Activated naive CD8-positive, alpha-beta T cell treated with anti-CD3 and anti-CD28 coated beads for 36 hours (primary cell): ENCODE data around the gene MPV17. TPM values are rescaled to one million over a fixed set of nuclear protein-coding genes. Genes with fewer than 3 reads are reported as not detected.
"Not testable (repeated sequence)": the region's sequence is repeated elsewhere in the genome, so short reads cannot be mapped to it uniquely, and the experiment has no call there.

ENCODE experiments used
- DNase-seq: peaks from one replicate; pipeline ENCODE4 v3.0.0; 2021
- H3K27ac Mint-ChIP-seq: one replicate; pipeline ENCODE4 v1.8.0; 2022; ENCODE audit warnings: mild to moderate bottlenecking, moderate library complexity, mixed read lengths
- H3K27me3 Mint-ChIP-seq: one replicate; pipeline ENCODE4 v1.8.0; 2022; ENCODE audit warnings: mild to moderate bottlenecking, mixed read lengths
- H3K36me3 Mint-ChIP-seq: one replicate; pipeline ENCODE4 v1.8.0; 2021; ENCODE audit warnings: mild to moderate bottlenecking, mixed read lengths
- H3K4me1 Mint-ChIP-seq: one replicate; pipeline ENCODE4 v1.8.0; 2021; ENCODE audit warnings: mixed read lengths
- H3K4me3 Mint-ChIP-seq: one replicate; pipeline ENCODE4 v1.8.0; 2022; ENCODE audit warnings: mild to moderate bottlenecking, moderate library complexity, mixed read lengths
- H3K9me3 Mint-ChIP-seq: one replicate; pipeline ENCODE4 v1.8.0; 2022; ENCODE audit warnings: mixed read lengths
- total RNA-seq, 2 experiments: library from RNA; stranded (reverse); gene quantifications; one replicate each; pipeline ENCODE4 v1.2.3, GENCODE V29; 2021

The MPV17 gene
- total RNA-seq, 2 experiments from 2014 or later, result 84.4 to 87.8 TPM

DNA sequence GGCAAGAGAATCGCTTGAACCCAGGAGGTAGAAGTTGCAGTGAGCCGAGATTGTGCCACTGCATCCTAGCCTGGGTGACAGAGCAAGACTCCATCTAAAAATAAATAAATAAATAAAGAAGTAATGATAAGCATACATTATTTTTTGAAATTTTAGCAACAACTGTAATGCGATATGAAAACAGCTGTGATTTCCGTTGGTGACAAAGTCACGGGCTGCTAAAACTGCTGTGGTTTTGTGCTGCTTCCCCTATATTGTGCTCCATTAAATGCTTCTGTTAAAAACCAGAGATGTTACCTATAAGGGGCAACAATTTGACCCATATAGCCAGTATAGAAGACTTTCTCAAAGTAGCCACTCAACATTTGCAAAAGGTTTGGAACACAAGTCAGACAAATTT lies 32.3 kb downstream of the MPV17 start:
- Mint-ChIP-seq H3K4me3 (no peak overlapping the region), H3K36me3 (no peaks in the 10 kb centered on the region), H3K4me1 (no peaks in the 10 kb centered on the region), H3K27ac (no peak overlapping the region), H3K27me3 (peaks cover 13% of the 10 kb centered on the region), H3K9me3 (no peaks in the 10 kb centered on the region)
- DNase-seq, result no peak

DNA sequence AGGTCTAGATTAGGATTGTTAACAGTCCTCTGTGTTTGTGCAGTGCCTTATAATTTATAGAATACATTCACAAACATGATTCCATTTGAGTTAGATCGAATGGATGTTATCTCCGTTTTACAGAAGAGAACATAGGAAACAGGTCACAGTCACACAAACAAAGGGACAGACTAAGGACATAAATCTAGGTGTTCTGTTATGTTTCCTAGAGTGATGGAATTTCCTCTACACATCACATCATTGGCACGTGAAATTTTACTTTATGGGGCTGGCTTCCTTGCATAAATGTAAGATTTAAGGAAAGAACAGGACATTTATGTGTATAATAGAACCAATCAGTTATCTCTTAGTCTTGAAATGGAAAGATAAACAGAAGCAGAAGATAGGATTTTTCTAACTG lies 34.3 kb downstream of the MPV17 start:
- no peak overlapping the region for H3K4me3 Mint-ChIP-seq
- no peaks in the 10 kb centered on the region for H3K4me1 Mint-ChIP-seq
- H3K27ac Mint-ChIP-seq, result no peak overlapping the region
- no peaks in the 10 kb centered on the region for H3K36me3 Mint-ChIP-seq
- no peaks in the 10 kb centered on the region for H3K9me3 Mint-ChIP-seq
- no peak for DNase-seq
- H3K27me3 Mint-ChIP-seq, result peaks cover 13% of the 10 kb centered on the region

DNA sequence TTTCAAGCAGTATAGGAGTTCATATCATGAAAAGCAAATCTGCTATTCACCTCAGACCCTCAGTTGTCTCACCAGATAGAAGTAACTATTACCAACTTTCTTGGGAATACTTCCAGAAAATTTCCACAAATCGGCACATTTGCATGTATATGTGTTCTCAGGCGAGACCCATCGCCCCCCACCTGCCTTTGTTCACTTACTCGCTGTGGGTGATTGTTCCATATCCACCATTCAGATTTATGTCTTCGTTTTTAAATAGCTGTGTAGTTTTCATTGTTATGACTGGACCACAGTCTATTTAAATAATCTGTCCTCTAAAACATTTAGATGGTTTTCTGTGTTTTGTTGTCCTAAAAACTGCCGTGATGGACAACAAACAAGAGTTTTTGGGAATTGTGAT lies 37.4 kb downstream of the MPV17 start:
- no peak for DNase-seq
- no peak overlapping the region for H3K27ac Mint-ChIP-seq
- H3K36me3 Mint-ChIP-seq, result no peaks in the 10 kb centered on the region
- H3K9me3 Mint-ChIP-seq, result no peaks in the 10 kb centered on the region
- peaks cover 9% of the 10 kb centered on the region for H3K27me3 Mint-ChIP-seq
- H3K4me1 Mint-ChIP-seq, result no peaks in the 10 kb centered on the region
- no peak overlapping the region for H3K4me3 Mint-ChIP-seq

DNA sequence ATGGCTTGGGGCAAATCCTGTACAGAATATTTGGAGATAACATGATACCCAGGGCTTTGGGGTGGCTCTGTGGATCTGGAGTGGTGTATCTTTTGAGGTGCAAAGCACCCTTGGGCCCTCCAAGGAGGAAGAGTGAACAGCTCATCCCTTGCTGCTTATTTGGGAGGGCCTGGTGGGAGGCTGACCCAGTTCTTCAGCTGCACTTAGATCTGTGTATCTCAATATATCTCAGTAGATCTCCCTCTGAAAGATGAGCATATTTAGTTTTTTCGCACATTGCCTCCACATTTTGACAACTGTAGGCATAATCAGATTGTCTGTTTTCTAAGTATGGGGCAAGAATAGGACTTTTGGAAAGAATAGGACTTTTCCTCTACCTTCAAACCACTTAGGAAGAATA lies 37.9 kb downstream of the MPV17 start:
- Mint-ChIP-seq H3K27me3 (peaks cover 9% of the 10 kb centered on the region), H3K4me1 (peaks cover under 1% of the 10 kb centered on the region), H3K27ac (no peak overlapping the region), H3K9me3 (no peaks in the 10 kb centered on the region), H3K4me3 (no peak overlapping the region), H3K36me3 (no peaks in the 10 kb centered on the region)
- no peak for DNase-seq

DNA sequence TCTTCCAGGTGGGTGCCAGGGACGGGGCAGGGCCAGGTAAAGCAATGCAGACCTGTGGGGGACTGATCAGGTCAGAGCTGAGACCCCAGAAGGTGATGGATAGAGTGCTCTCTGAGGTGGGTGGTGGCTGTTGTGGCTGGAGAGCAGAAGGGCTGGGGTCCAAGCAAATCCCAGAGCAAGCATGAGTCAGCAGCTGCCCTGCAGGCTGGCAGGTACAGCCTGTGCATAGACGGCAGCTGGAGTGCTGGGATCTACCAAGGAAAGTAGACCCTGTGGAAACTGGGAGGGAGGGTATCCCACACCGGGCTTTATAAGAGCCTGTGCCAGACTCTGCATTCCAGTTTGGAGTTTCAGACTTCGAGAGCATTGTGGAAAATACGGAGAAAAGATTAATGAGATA lies 40.0 kb downstream of the MPV17 start:
- Mint-ChIP-seq H3K4me3 (no peak overlapping the region), H3K36me3 (no peaks in the 10 kb centered on the region), H3K9me3 (no peaks in the 10 kb centered on the region), H3K4me1 (peaks cover 3% of the 10 kb centered on the region), H3K27ac (no peak overlapping the region), H3K27me3 (peaks cover 8% of the 10 kb centered on the region)
- no peak for DNase-seq

DNA sequence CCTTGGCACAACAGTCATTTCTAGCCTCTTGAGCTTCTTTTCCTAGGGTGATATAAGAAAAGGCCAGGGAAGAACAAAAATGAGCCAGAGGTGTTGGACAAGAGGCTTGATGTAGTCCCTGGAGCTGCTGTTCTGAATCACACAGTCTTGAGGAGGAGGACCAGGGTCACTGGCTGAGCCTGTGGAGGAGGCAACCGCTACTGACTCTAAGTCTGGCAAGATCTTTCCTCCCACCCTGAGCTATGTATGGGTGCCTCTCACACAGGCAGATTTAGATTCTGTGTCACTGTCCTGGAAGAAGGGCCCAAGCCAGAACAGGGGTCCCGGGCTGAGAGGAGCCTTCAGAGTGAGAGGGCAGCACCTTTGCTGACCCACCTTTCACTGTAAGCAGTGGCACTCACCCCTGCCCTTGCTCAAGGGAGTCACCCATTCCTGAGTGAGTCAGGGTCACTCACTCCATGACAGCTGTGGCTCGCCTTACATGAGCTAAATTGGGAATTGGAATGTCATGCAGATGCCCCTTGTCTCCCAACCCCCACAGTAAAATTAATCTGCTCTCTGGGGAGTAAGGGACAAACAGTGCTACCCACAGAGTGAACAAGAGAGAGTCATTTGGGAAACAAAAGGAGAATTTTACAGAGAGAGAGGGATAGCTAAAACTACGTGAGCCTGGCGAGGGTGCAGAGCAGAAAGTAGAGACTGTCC lies 40.9 kb downstream of the MPV17 start, which contains the start of gene TRIM54:
Gene TRIM54, plus strand, starts transcription at position 575 of the 705 bp plus-strand sequence. CDS start 303 bp downstream, outside the sequence.
- Mint-ChIP-seq H3K9me3 (no peaks in the 10 kb centered on the region), H3K4me1 (peaks cover 3% of the 10 kb centered on the region), H3K36me3 (no peaks in the 10 kb centered on the region), H3K4me3 (no peak within 1 kb of the TSS), H3K27me3 (peaks cover 13% of the 10 kb centered on the region), H3K27ac (no peak within 1 kb of the TSS)
- DNase-seq, result no peak

DNA sequence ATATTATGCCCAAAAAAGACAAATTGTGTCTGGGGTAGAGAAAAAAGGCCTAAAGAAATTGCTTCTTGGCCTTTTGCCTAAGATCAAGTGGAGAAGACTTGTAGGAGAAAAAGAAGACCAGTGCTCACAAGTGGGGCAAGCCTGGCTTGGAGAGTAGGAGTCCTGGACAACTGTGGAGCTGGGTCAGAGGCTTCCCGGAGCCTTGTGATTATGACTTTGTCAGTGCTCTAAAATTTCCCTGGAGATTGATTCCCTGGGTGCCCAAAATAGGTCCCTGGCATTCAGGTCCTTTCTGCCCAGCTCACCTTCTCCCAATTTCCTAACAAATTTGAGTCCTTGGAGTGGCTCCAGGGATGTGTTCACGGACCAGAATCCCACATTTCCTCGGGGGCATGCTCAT lies 41.5 kb downstream of the MPV17 start:
- Mint-ChIP-seq H3K27me3 (peaks cover 14% of the 10 kb centered on the region), H3K27ac (no peak overlapping the region), H3K4me1 (peaks cover 3% of the 10 kb centered on the region), H3K36me3 (no peaks in the 10 kb centered on the region), H3K4me3 (no peak overlapping the region), H3K9me3 (no peaks in the 10 kb centered on the region)
- DNase-seq, result no peak

DNA sequence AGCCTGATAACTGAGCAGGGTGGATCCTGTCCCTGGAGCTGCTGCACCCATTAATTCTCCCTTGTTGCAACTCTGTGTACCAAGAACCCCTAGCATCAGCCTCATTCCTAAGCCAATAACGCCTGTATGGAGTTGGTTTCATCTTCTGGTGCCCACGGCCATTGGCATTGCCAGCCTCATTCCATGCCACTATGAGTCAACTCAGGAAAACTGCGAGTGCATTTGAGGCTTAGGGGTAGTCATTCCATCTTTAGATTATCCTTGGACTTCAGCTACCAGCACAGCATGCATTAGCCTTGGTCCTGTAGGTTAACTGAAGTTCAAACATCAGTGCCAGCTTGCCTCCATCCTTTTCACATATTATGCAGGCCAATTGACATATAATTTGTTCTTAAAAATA lies 42.1 kb downstream of the MPV17 start:
- H3K9me3 Mint-ChIP-seq, result no peaks in the 10 kb centered on the region
- DNase-seq, result no peak
- peaks cover 3% of the 10 kb centered on the region for H3K4me1 Mint-ChIP-seq
- no peak overlapping the region for H3K27ac Mint-ChIP-seq
- H3K36me3 Mint-ChIP-seq, result no peaks in the 10 kb centered on the region
- no peak overlapping the region for H3K4me3 Mint-ChIP-seq
- peaks cover 15% of the 10 kb centered on the region for H3K27me3 Mint-ChIP-seq

DNA sequence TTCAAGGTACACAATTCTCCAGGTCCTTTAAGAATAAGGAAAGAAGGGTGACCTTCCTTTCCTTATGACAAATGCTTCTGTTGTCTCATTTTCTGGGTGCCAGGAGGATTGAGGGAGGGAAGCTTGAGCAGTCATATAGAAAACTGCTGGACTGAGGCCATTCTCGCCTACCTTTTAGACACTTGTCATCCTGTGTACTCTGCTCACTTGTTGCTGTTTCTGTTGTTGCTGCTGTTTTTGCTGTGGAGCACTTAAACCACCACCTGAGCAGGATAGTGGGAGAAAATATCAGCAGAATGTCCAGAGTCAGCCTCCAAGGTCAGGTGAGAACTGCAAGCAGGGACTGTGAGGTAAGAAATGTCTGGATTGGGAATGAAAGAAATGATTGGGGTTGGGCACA lies 44.9 kb downstream of the MPV17 start:
- Mint-ChIP-seq H3K27ac (no peak overlapping the region), H3K27me3 (peaks cover 15% of the 10 kb centered on the region), H3K9me3 (no peaks in the 10 kb centered on the region), H3K4me3 (no peak overlapping the region), H3K36me3 (no peaks in the 10 kb centered on the region), H3K4me1 (peaks cover 3% of the 10 kb centered on the region)
- DNase-seq, result no peak

DNA sequence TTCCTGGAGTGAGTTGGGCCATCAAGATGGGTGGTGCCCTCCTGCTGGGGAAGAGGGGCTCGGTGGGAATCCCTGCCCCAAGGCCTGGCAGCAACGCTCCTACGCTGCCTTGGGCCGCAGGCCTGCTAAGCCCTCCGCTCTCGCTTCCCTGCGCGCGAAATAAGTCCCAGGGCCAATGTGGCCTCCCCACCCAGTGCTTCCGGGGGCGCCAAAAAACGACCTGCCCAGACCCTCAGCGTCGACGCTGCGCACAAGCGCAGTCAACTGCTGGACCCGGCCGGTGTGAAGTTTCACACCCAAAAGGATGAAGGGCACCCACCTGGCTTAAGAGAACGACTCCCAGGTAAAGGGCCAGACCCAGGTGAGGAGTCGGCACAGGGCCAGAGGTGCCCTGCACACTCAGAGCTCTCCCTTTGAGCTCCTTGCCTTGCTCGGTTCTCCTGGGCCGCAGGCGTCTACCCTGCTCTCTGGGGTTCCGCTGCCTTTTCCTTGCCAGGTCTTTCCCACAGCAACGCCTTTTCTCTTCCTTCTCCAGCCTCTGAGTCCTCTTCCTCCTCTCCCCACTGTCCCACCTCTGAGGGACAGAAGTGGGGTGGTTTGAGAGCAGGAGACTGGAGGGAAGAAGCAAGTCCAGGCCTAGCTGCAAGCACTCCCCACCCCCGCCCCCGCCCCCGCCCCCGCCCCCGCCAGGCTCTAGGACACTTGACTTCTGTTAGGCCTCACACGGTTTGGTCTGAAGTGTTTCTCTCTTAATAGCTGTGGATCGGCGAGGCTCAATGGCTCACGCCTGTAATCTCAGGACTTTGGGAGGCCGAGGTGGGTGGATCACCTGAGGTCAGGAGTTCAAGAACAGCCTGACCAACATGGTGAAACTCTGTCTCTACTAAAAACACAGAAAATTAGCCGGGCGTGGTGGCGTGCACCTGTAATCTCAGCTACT lies 47.4 kb downstream of the MPV17 start, which contains the start of gene DNAJC5G:
Gene DNAJC5G, plus strand, starts transcription at position 223 of the 940 bp plus-strand sequence. CDS start 1,296 bp downstream, outside the sequence.
- DNase-seq, result no peak
- Mint-ChIP-seq H3K9me3 (no peaks in the 10 kb centered on the region), H3K27ac (no peak within 1 kb of the TSS), H3K27me3 (peaks cover 10% of the 10 kb centered on the region), H3K4me3 (no peak within 1 kb of the TSS), H3K36me3 (no peaks in the 10 kb centered on the region), H3K4me1 (peaks cover 3% of the 10 kb centered on the region)

DNA sequence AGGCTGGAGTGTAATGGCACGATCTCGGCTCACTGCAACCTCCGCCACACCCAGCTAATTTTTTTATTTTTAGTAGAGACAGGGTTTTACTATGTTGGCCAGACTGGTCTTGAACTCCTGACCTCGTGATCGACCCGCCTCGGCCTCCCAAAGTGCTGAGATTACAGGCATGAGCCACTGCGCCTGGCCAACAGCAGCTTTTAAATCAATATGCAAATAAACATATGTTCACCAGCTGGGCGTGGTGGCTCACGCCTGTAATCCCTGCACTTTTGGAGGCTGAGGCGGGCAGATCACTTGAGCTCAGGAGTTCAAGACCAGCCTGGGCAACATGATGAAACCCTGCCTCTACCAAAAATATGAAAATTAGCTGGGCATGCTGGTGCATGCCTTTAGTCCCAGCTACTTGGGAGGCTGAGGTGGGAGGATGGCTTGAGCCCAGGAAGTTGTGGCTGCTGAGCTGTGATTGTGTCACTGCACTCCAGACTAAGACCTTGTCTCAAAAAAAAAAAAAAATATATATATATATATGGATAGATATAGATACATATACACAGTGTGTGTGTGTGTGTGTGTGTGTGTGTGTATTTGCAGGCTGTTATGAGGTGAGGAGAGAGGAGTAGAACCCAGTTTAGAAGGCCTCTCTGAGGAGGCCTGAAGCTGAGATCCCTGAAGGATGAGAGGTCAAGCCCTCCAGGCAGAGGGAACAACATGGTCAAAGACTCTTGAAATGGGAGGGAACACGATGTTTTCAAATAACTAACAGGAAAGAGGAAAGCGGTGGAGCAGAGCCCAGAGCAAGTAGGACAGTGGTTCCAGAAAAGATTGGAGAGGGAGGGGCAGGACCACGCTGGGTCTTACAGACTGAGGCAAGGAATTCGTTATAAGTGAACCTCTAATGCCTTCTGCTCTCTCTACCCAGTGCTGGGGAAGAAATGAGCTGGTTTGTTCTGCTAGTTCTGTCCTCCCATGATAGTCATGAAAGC lies 50.1 kb downstream of the MPV17 start:
- not testable (repeated sequence) for H3K9me3 Mint-ChIP-seq, H3K4me3 Mint-ChIP-seq, DNase-seq, H3K36me3 Mint-ChIP-seq, H3K27ac Mint-ChIP-seq, H3K4me1 Mint-ChIP-seq
- peaks cover 16% of the 10 kb centered on the region for H3K27me3 Mint-ChIP-seq

DNA sequence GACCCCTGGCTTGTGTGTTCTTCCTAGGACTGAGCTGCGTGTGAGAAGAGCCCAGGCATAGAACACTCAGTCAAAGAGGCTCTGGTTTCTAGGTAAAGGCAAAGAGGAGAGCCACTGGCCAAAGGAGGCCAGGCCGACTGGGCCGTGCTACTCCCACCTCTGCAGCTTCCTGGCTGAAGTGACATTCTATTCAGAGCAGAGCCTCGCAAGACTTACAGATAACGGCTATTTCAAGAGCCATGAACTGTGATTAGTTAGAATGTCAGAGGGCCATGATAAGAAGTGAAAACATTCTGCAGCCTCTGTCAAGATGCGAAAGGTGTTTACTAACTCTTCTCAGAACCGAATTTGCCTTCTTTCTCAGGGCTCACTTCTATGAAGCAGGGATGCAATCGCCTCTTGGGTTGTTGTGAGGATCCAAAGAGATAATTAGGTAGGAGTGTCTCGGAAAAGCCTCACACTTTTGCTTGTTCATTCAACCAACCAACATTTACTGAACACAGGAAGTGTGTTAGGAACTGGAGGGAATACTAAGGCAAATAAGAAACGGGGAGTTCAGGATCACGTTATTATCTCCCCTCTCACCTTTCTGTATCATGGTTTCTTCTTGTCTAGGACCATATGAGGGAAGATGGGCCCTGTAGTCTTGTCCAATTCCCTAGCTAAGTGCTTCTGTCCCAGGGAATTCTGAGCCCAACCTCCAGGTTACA lies 51.1 kb downstream of the MPV17 start:
- DNase-seq, result no peak
- Mint-ChIP-seq H3K4me3 (no peak overlapping the region), H3K36me3 (no peaks in the 10 kb centered on the region), H3K27ac (no peak overlapping the region), H3K4me1 (no peaks in the 10 kb centered on the region), H3K9me3 (no peaks in the 10 kb centered on the region), H3K27me3 (peaks cover 11% of the 10 kb centered on the region)

DNA sequence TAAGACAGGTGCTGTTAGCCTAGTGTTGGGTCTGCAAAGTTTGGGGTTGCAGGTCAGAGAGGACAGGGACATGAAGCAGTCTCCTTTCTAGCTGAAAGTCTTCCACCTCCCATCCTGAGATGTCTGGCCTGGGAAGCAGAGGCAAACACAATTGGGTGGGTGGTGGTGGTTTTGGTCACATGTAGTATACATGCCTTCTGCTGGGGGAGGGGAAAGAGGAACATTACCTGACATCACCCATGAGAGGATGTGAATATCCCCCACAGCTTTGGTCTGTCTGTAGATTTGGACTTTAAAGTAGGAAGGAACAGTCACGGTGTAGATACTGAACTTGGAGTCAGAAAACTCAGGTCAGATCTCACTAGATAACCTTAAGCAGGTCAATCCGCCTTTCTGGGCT lies 52.2 kb downstream of the MPV17 start:
- H3K36me3 Mint-ChIP-seq, result no peaks in the 10 kb centered on the region
- no peak overlapping the region for H3K4me3 Mint-ChIP-seq
- H3K27me3 Mint-ChIP-seq, result peaks cover 9% of the 10 kb centered on the region
- no peak for DNase-seq
- no peaks in the 10 kb centered on the region for H3K4me1 Mint-ChIP-seq
- H3K9me3 Mint-ChIP-seq, result no peaks in the 10 kb centered on the region
- no peak overlapping the region for H3K27ac Mint-ChIP-seq

DNA sequence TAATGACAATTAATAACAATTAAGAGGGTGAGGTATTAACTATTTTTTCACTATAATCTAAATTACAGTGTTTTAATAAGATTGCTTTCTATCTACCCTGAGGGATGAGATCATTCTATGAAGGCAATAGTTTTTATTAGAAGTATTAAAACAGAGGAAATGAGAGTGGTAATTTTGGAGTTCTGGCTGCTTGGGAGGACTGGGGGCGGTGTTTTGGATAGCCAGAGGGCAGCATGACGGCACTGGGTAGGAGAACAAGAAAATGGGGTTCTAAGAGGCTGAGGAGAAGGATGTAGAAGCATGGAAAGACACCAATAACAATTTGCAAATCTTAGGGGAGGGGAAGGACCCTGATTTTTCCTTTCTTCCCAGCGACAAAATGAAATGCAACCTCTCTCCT lies 52.8 kb downstream of the MPV17 start:
- DNase-seq, result no peak
- Mint-ChIP-seq H3K4me3 (no peak overlapping the region), H3K4me1 (no peaks in the 10 kb centered on the region), H3K9me3 (no peaks in the 10 kb centered on the region), H3K36me3 (no peaks in the 10 kb centered on the region), H3K27ac (no peak overlapping the region), H3K27me3 (peaks cover 9% of the 10 kb centered on the region)
